Measurements from ENCODE around the gene ZNF487.
"Not testable (repeated sequence)": the region's sequence is repeated elsewhere in the genome, so short reads cannot be mapped to it uniquely, and the experiment has no call there.

ZNF487 gene

DNA sequence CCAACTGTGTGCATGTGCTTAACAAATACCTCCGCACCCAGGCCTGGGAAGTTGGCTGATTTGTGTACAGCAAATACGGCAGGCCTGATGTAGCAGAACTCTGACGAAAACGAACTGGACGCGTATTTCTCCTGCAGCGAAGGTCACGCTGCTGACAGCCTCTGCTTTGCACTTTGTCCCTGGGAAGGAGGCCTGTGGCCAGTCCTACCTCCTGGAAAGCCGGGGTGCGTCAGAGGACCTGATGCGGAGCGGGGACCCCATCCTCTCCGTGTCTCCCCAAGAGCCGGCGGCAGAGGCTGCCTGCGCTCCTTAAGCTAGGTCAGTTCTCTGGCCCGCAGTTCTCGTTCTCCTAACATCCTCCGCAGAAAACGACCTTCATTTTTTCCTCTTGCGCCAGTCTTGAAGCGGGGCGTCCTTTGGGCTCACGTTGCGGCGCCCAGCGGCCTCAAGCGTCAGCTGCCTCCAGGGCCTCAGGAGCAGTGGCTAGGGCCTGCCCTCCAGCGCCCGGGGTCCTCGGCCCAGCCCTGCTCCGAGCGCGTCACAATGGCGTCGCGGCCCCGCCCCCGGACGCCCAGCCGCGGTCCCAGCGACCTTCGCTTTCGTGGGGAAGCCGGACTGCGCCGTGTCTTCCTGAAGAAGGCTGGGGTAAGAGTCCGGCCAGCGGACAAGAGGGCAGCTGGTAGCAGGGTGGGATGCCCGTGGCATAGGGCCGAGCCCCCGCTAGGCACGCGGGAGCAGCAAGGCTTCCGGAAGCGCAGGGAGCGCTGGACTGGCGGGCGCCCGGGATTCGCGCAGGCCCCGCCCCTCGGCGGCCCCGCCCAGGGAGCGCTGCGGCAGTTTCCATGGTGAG, at the start of gene ZNF487:
Gene ZNF487 (plus strand): TSS at position 821 of the 850 bp plus-strand sequence. CDS start 38,703 bp downstream, outside the sequence.
- peak; percentile 72 to 74 for DNase-seq (ENCODE audit: low read depth in 2 of 2)

- no peak for DNase-seq (ENCODE audit: low read depth in 2 of 2)
Measured at GRCh38 chr10:43387678-43388032, 49.3 kb upstream of the ZNF487 start.

DNA sequence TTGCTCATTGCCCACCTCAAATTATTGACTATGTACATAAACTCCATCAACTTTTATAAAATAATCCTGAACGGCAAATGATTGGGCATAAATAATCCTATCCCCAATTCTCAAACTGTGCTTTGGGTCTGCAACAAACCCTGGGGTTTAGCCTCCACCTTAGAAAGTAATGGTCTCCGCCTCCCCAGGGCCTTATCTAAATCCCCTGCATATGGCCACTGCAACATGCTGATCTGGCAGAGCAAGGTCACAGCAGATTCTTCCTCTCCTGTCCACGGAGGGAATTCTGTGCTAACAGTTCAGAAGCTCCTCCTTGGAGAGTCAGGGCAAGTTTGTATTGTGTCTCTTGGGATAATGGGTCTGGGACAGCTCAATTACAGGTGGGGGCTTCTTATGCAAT, 47.0 kb upstream of the ZNF487 start:
- no peak for DNase-seq (ENCODE audit: low read depth in 2 of 2)

DNA sequence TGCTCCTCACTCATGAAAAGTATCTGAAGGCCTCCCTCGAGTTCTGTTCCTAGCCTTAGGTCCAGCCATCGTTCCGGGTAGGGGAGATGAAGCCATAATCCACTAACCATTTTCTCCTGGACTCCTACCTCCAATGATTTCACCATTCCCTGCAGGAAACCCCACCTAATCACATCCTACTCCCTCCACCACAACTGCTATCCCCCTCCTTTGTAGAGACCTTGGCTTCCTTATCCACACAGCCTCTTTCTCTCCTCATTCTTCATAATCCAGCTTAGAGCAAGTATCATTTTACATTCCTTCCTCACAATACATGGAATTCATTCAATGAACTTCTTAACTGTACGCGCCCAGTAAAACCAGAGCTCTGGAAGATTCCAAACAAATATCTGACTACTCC, 46.6 kb upstream of the ZNF487 start:
- no peak for DNase-seq (ENCODE audit: low read depth in 2 of 2)

GRCh38 chr10:43390759-43391158, 46.2 kb upstream of the ZNF487 start:
- no peak for DNase-seq (ENCODE audit: low read depth in 2 of 2)

- DNase-seq (ENCODE audit: low read depth in 2 of 2) = no peak
Measured at GRCh38 chr10:43391496-43391895, 45.4 kb upstream of the ZNF487 start.

- DNase-seq (ENCODE audit: low read depth in 2 of 2) = no peak
Measured at GRCh38 chr10:43392748-43393147, 44.2 kb upstream of the ZNF487 start.

- DNase-seq (ENCODE audit: low read depth in 2 of 2) = not testable (repeated sequence)
Measured at GRCh38 chr10:43393186-43393585, 43.7 kb upstream of the ZNF487 start.

GRCh38 chr10:43393606-43394360, 43.1 kb upstream of the ZNF487 start:
- no peak for DNase-seq (ENCODE audit: low read depth in 2 of 2)

GRCh38 chr10:43394868-43395267, 42.0 kb upstream of the ZNF487 start:
- DNase-seq (ENCODE audit: low read depth in 2 of 2) = no peak

DNA sequence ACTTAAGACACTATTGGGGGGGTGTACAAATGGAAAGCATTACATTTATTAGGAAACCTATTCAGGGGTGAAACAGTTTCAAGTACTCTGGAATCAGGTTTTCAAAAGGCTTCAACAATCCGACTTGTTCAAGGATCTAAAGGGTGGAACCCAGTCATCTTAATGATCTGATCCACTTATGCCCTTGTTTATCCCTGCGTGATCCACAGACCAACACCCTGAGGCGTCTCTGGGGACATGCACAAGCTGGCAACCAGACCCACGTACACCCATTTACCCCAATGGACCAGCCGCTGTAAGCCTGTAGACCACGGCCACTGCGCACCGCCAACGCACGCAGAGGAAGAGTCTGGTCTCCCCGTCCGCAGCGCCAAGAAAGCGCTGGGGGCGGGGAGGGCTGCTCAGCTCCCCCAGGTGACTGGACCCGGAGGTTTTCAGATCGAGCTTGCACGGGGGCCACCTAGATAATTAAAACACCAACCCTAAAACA, 41.3 kb upstream of the ZNF487 start:
- DNase-seq (ENCODE audit: low read depth in 2 of 2) = no peak

DNA sequence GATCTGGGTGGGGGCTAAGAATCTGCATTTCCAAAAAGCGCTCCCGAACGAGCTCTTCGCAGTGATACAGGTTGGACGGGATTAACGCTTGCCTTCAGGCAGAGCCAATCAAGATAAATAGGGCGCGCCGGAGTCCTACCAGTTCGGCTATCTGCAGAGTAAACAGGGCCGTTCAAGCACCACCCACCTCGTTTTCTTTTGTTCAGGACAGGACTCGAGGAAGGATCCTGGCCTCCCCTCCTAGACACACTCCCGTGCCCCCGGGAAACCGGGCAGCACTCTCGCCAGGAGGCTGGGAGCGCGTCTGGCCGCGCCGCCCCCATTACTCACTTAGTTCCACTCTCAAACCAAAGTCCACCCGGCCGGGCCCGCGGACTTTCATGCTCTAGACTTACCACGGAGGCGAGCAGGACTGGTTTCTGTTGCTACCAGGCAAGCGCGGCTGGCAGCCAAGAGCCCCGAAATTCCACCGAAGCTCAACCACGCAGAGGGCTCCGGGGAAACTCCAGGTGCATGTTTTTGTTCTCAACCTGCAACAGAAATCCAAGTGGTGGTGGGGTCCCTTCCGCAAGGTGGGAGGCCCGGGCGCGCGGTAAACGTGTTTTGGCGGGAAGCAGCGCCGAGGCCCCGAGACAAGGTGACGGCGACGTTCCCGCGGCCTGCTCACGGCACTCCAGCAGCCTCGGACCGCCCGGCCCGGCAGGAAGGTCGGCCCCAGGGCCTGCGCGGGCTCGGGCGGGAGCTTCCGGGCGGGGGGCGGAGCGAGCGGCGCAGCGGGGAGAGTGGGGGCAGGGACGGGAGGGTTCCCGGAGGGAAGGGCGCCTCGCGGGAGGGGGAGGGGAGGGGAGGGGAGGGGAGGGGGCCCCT, 40.6 kb upstream of the ZNF487 start:
- peak in 1 of 2 donors; percentile 52 for DNase-seq (ENCODE audit: low read depth in 2 of 2)

- DNase-seq (ENCODE audit: low read depth in 2 of 2) = peak; percentile 44 to 58
Measured at GRCh38 chr10:43396928-43397624, 39.8 kb upstream of the ZNF487 start.

GRCh38 chr10:43398939-43399319, 38.0 kb upstream of the ZNF487 start:
- no peak for DNase-seq (ENCODE audit: low read depth in 2 of 2)

DNA sequence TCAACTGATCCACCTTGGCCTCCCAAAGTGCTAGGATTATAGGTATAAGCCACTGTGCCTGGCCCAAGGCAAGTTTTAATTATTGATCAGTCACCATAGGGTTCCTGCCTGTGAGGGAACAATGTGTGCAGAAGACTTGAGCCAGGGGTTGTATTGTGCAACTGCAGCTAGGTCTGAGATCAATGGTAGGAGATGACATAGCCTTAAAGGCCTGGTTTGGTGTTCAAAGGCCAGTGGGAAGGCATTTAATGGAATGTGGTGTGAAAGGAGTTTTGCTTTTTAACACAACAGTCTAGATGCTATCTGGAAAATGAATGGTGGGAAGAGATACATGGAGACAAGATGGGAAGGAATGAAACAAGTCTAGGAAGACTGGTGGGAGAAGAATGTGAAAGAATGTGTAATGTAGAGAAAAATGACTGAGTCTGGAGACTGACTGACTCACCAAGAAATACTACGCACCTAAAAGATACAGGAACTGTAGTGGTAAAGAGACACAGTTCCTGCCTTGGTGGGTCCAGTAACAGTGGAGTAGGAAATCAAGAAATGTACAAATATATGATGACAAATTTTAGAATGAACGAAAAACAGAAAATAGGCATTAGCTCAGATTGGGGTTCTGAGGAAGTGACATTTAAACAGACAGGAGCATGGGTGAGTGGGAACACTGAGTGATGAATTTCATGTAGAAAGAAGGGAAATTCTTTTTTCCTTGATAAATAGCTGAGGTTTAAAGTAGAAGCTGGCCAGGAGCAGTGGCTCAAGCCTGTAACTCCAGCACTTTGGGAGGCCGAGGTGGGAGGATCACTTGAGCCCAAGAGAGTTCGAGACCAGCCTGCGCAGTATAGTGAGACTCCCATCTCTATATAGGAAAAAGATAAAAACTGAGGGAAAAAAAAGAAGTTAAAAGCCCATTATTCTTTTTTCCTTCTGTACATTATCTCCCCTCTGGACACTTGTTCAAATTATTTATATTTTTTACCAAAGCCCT, 37.3 kb upstream of the ZNF487 start:
- no peak for DNase-seq (ENCODE audit: low read depth in 2 of 2)

DNA sequence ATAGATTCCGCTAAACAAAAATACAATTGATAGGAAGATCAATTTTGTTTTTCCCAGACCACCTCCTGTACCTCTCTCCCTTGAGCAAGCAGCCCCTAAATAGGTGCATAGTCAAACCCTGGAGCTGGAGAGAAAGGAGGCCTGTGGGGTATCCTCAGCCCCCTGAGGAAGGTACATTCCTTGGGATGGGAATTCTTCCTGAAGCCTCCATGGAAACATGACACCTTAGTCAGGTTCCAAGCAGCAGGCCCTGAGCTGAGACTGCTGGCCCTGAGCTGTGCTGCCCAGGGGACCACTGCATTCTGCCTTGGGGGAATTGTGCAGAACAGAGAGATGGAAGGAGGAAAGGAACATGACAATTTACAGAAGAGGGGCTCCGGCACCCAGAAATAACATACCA, 35.3 kb upstream of the ZNF487 start:
- no peak for DNase-seq (ENCODE audit: low read depth in 2 of 2)

GRCh38 chr10:43402176-43402575, 34.7 kb upstream of the ZNF487 start:
- DNase-seq (ENCODE audit: low read depth in 2 of 2) = no peak

GRCh38 chr10:43402880-43403452, 33.9 kb upstream of the ZNF487 start:
- DNase-seq (ENCODE audit: low read depth in 2 of 2) = no peak

DNA sequence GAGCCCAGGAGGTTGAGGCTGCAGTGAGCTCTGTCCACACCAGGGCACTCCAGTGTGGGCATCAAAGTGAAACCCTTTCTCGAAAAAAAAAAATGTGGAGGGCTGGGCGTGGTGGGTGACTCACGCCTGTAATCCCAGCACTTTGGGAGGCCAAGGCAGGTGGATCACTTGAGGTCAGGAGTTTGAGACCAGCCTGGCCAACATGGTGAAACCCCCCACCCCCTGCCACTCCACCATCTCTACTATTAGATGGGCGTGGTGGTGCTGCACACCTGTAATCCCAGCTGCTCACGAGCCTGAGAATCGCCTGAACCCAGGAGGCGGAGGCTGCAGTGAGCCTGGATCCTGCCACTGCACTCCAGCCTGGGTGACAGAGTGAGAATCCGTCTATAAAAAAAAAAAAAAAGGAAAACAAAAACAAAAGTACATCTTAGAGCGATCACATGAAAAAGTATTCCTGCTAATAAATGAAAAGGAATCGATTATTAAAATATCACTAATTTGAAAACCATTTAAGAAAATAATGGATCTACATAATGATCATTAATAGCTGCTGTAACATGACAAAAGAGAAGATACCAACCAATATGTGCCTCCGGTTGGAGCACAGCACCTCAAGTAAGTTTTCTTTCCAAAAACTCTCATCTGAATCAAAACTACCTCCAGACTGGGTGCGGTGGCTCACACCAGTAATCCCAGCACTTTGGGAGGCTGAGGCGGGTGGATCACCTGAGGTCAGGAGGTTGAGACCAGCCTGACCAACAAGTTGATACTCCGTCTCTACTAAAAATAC, 32.8 kb upstream of the ZNF487 start:
- DNase-seq (ENCODE audit: low read depth in 2 of 2) = no peak
